GM12892 (cell line): ENCODE measurements around the gene SLC31A2.

Source experiments
- POLR2A ChIP-seq: IDR thresholded peaks from 2 replicates; pipeline ENCODE4 v1.6.1; 2011; ENCODE audit warnings: low read depth, low read length, control low read depth
- POLR2AphosphoS5 ChIP-seq: IDR thresholded peaks from 2 replicates; pipeline ENCODE4 v1.6.1; 2011; ENCODE audit warnings: low read depth, low read length, control low read depth
- TAF1 ChIP-seq: IDR thresholded peaks from 2 replicates; pipeline ENCODE4 v1.6.1; 2011; ENCODE audit warnings: low read depth, mild to moderate bottlenecking, control low read depth, low read length, borderline replicate concordance

- no peak for TF ChIP-seq POLR2AphosphoS5
- no peak for TF ChIP-seq POLR2A
- no peak for TF ChIP-seq TAF1
These were observed 33.2 kb downstream of the SLC31A2 start for GRCh38 chr9:113183956-113184488.
